GM12878 (cell line): ENCODE measurements around the gene FBXL14. TPM values are rescaled to one million over a fixed set of nuclear protein-coding genes. Genes with fewer than 3 reads are reported as not detected.

Experiments used
- ATAC-seq: fragments of 200-7000 bp; cut with Tn5 transposase; 3 replicates; pipeline ENCODE4 v1.9.1; 2020; ENCODE audit warnings: mild to moderate bottlenecking, moderate library complexity
- BruUV-seq: library from RNA; stranded (reverse); fragments of 400-500 nt; replicated peaks from 2 replicates; lab custom pipeline; 2021; lab: Mats Ljungman, UMichigan
- CTCF ChIA-PET: fragments of 300-600 bp; sonication (Branson Sonifier 250); formaldehyde crosslinking; extraction: SDS; loops from one replicate; lab custom pipeline; 2021; ENCODE audit warnings: inconsistent platforms; lab: Yijun Ruan, JAX
- POLR2A ChIA-PET: fragments of 350-600 bp; formaldehyde crosslinking; extraction: SDS; loops from one replicate; lab custom pipeline; 2021; ENCODE audit warnings: inconsistent platforms; lab: Charles Lee
- RAD21 ChIA-PET: fragments of 300-600 bp; sonication (Branson Sonifier 250); formaldehyde crosslinking; loops from one replicate; lab custom pipeline; 2023; ENCODE audit warnings: antibody characterized with exemption; ENCODE audit not compliant: unreplicated experiment; lab: Charles Lee
- SMC1A ChIA-PET: fragments of 300-600 bp; sonication (Branson Sonifier 250); formaldehyde crosslinking; loops from one replicate; lab custom pipeline; 2023; ENCODE audit not compliant: unreplicated experiment, uncharacterized antibody; lab: Charles Lee
- DNase-seq: peaks from one replicate; pipeline ENCODE4 v3.0.0-alpha.2; 2011; ENCODE audit warnings: low read depth, low spot score
- FAIRE-seq: peaks from 3 replicates; lab custom pipeline; 2011; peaks lifted over from hg19 to GRCh38; lab: Jason Lieb, UNC
- H2AFZ ChIP-seq: 2 replicates; pipeline ENCODE4 v1.6.0; 2011; ENCODE audit warnings: low read depth, low read length, control low read depth; ENCODE audit not compliant: control insufficient read depth
- H3K27ac ChIP-seq: 2 replicates; pipeline ENCODE4 v1.5.1; 2011; ENCODE audit warnings: control low read depth; ENCODE audit not compliant: control insufficient read depth, insufficient read depth
- H3K27me3 ChIP-seq, 2 experiments: replicated peaks in 1 of 2; 2 replicates each; pipeline versions ENCODE4 v1.6.0 to v1.6.1; 2011; ENCODE audit warnings: low read length in 1 of 2; ENCODE audit not compliant: control insufficient read depth in 2 of 2, insufficient read depth in 2 of 2
- H3K36me3 ChIP-seq, 2 experiments: 2 replicates each; pipeline ENCODE4 v1.5.1; 2011; ENCODE audit warnings: low read length in 1 of 2; ENCODE audit not compliant: control insufficient read depth in 2 of 2, insufficient read depth in 2 of 2
- H3K4me1 ChIP-seq: 2 replicates; pipeline ENCODE4 v1.6.1; 2011; ENCODE audit warnings: mild to moderate bottlenecking, low read length, moderate library complexity, mixed read lengths; ENCODE audit not compliant: control insufficient read depth, insufficient read depth
- H3K4me2 ChIP-seq: 2 replicates; pipeline ENCODE4 v1.6.0; 2011; ENCODE audit warnings: control low read depth; ENCODE audit not compliant: control insufficient read depth, insufficient read depth
- H3K4me3 ChIP-seq: fragments of 200-600 bp; sonication (generic); 2 replicates; pipeline ENCODE4 v1.5.1; 2016
- H3K79me2 ChIP-seq: 2 replicates; pipeline ENCODE4 v1.6.0; 2011; ENCODE audit warnings: low read length; ENCODE audit not compliant: control insufficient read depth, insufficient read depth
- H3K9ac ChIP-seq: 2 replicates; pipeline ENCODE4 v1.8.0; 2011; ENCODE audit warnings: low read length, control low read depth, mixed read lengths; ENCODE audit not compliant: control insufficient read depth, insufficient read depth
- H3K9me3 ChIP-seq: replicated peaks from 3 replicates; pipeline ENCODE4 v1.5.1; 2011; ENCODE audit warnings: mild to moderate bottlenecking, low read length; ENCODE audit not compliant: control insufficient read depth, insufficient read depth
- H4K20me1 ChIP-seq: 2 replicates; pipeline ENCODE4 v1.6.0; 2011; ENCODE audit not compliant: control insufficient read depth, insufficient read depth
- BACH1 ChIP-seq: fragments of 450-650 bp; IDR thresholded peaks from 2 replicates; pipeline ENCODE4 v1.6.1; 2017; ENCODE audit warnings: mild to moderate bottlenecking, borderline replicate concordance
- CREB1 ChIP-seq: IDR thresholded peaks from 2 replicates; pipeline ENCODE4 v1.6.1; 2012; ENCODE audit warnings: low read depth, mild to moderate bottlenecking, inconsistent platforms
- EED ChIP-seq: sonication (generic); IDR thresholded peaks from 2 replicates; pipeline ENCODE4 v1.6.1; 2016; ENCODE audit warnings: antibody characterized with exemption, low read depth
- GATAD2B ChIP-seq: fragments of 450-650 bp; conservative IDR thresholded peaks from 2 replicates; pipeline ENCODE4 v1.6.1; 2017; ENCODE audit warnings: low read depth, mild to moderate bottlenecking, moderate library complexity
- IKZF1 ChIP-seq: fragments of 450-650 bp; conservative IDR thresholded peaks from 2 replicates; pipeline ENCODE4 v1.6.1; 2017; ENCODE audit warnings: antibody characterized with exemption, mild to moderate bottlenecking
- JUNB ChIP-seq: IDR thresholded peaks from 2 replicates; pipeline ENCODE4 v1.6.1; 2016; ENCODE audit warnings: antibody characterized with exemption, mild to moderate bottlenecking
- JUND ChIP-seq: IDR thresholded peaks from 2 replicates; pipeline ENCODE4 v1.6.1; 2012; ENCODE audit warnings: low read depth, mild to moderate bottlenecking, low read length, improper control_type of control experiment, moderate library complexity
- MEF2A ChIP-seq: IDR thresholded peaks from 2 replicates; pipeline ENCODE4 v1.6.1; 2011; ENCODE audit warnings: low read depth, mild to moderate bottlenecking, low read length, moderate library complexity; ENCODE audit not compliant: insufficient read depth
- MEF2B ChIP-seq: fragments of 450-650 bp; IDR thresholded peaks from 2 replicates; pipeline ENCODE4 v1.6.1; 2018; ENCODE audit warnings: mild to moderate bottlenecking, moderate library complexity; ENCODE audit not compliant: partially characterized antibody, poor library complexity, severe bottlenecking
- MLLT1 ChIP-seq: fragments of 450-650 bp; IDR thresholded peaks from 2 replicates; pipeline ENCODE4 v1.6.1; 2016; ENCODE audit warnings: mild to moderate bottlenecking
- NBN ChIP-seq: fragments of 450-650 bp; IDR thresholded peaks from 2 replicates; pipeline ENCODE4 v1.6.1; 2016
- RELB ChIP-seq: fragments of 450-650 bp; IDR thresholded peaks from 2 replicates; pipeline ENCODE4 v1.6.1; 2017; ENCODE audit warnings: low read depth, mild to moderate bottlenecking, moderate library complexity
- RUNX3 ChIP-seq: IDR thresholded peaks from 2 replicates; pipeline ENCODE4 v1.6.1; 2012; ENCODE audit warnings: low read length, inconsistent platforms
- SKIL ChIP-seq: fragments of 450-650 bp; IDR thresholded peaks from 2 replicates; pipeline ENCODE4 v1.6.1; 2017; ENCODE audit warnings: mild to moderate bottlenecking, low read depth, inconsistent platforms; ENCODE audit not compliant: poor library complexity, severe bottlenecking
- SREBF1 ChIP-seq: IDR thresholded peaks from 2 replicates; pipeline ENCODE4 v1.6.1; 2012; ENCODE audit warnings: mild to moderate bottlenecking, low read length
- WGBS: methylation state at CpG from one replicate; pipeline ENCODE4 v1.1.6; 2016; ENCODE audit warnings: low lambda C conversion rate; ENCODE audit not compliant: insufficient replicate concordance, insufficient coverage; ENCODE audit errors: missing lambda C conversion rate; 5-methylcytosine and 5-hydroxymethylcytosine counted together
- in situ Hi-C: fragments of 300-500 bp; cut with MboI; formaldehyde crosslinking; loops from 9 replicates; pipeline ENCODE4 v1.14.3; 2018; ENCODE audit warnings: mixed read lengths
- intact Hi-C: fragments of 100-400 bp; cut with micrococcal nuclease; formaldehyde crosslinking; loops from one replicate; pipeline ENCODE4 v1.14.2; 2022; ENCODE audit not compliant: unreplicated experiment
- polyA plus RNA-seq, 11 experiments: library from polyadenylated mRNA; depleted of rRNA in 4 of 11; unstranded in 6 of 11; stranded (reverse) in 5 of 11; fragments of >200 nt; fragmentation: Nextera tagmentation in 4 of 11; fragmentation: Illumina TruSeq in 1 of 11; extraction: Ambion mirVana in 4 of 11; extraction: Trizol in 1 of 11; gene quantifications; 1 replicate in 1 of 11; 2 replicates in 10 of 11; pipeline versions ENCODE4 v1.2.1 to v1.2.3, GENCODE V29; 2011 to 2016; ENCODE audit warnings: inconsistent platforms in 2 of 11, missing spikeins in 2 of 11, low read depth in 1 of 11
- total RNA-seq, 4 experiments: library from RNA; depleted of rRNA in 3 of 4; stranded (reverse); fragments of >200 nt in 3 of 4; fragmentation: Illumina TruSeq in 1 of 4; extraction: Trizol in 1 of 4; gene quantifications; 2 replicates each; pipeline versions ENCODE4 v1.2.1 to v1.2.3, GENCODE V29; 2013 to 2021

Gene FBXL14
- total and polyA plus RNA-seq, 10 of the 15 experiments (the other 5 are each of a cell fraction or from before 2014, with no cell fraction given) = 0.44 to 19.0 (median 2.9) TPM

GRCh38 chr12:1531654-1532374 lies 62.6 kb downstream of the FBXL14 start:
- CTCF ChIA-PET = interaction anchor here (0.7 to 5.4 kb wide), 13 partner anchors 10 to 413 kb away, joined by 3 to 55 read pairs (median 5); no protein-coding TSS in a partner anchor
- intact Hi-C loops = loop anchor here (2.0 to 5.0 kb wide), 3 partner anchors 51 to 415 kb away; no protein-coding TSS in a partner anchor
- peak; percentile 10; the same call in 1 of the 2 replicates for TF ChIP-seq RELB
- peak; percentile 78 for TF ChIP-seq RUNX3
- TF ChIP-seq SREBF1 = no peak
- TF ChIP-seq GATAD2B = no peak
- TF ChIP-seq JUNB = peak; percentile 52
- TF ChIP-seq SKIL = peak; percentile 24
- TF ChIP-seq IKZF1 = peak; percentile 21; the same call in 1 of the 2 replicates
- no peak for TF ChIP-seq BACH1
- 0 out of 2 replicates have a peak, but pooled peaks have one; percentile 12 for TF ChIP-seq NBN
- TF ChIP-seq MEF2A = peak; percentile 76; the same call in 1 of the 2 replicates
- TF ChIP-seq EED = peak; percentile 58; the same call in 1 of the 2 replicates
- no peak for TF ChIP-seq CREB1
- TF ChIP-seq MLLT1 = peak; percentile 41; the same call in 1 of the 2 replicates
- TF ChIP-seq MEF2B = peak; percentile 51
- TF ChIP-seq JUND = no peak

More at GRCh38 chr12:1531654-1532374, 62.6 kb downstream of the FBXL14 start:
- H2AFZ ChIP-seq = peak overlapping the region; percentile 21
- peak; percentile 41 for FAIRE-seq
- SMC1A ChIA-PET = interaction anchor here (1.0 to 6.3 kb wide), 9 partner anchors 14 to 415 kb away, joined by 3 to 56 read pairs (median 14); no protein-coding TSS in a partner anchor
- peak; percentile 57 for DNase-seq
- H3K4me3 ChIP-seq = peak overlapping the region; percentile 66
- peaks cover 37% of the 10 kb centered on the region for H3K79me2 ChIP-seq
- peak overlapping the region; percentile 100 for H3K4me2 ChIP-seq
- BruUV-seq = no TSS peak
- peak; percentile 11 for ATAC-seq
- no peaks in the 10 kb centered on the region for H3K36me3 ChIP-seq
- H4K20me1 ChIP-seq = no peaks in the 10 kb centered on the region
- RAD21 ChIA-PET = interaction anchor here (0.6 to 6.3 kb wide), 7 partner anchors 22 to 413 kb away, joined by 3 to 55 read pairs (median 6); no protein-coding TSS in a partner anchor
- peak overlapping the region; percentile 50; the same call in 1 of the 2 replicates for H3K27ac ChIP-seq
- peak overlapping the region; percentile 66 for H3K9ac ChIP-seq
- peaks cover 37% of the 10 kb centered on the region for H3K4me1 ChIP-seq
- H3K27me3 ChIP-seq = peaks cover 0 to 5% of the 10 kb centered on the region in 2 experiments; a peak in 1 of 4 replicates
- POLR2A ChIA-PET = interaction anchor here (0.8 to 4.7 kb wide), 3 partner anchors 22 to 51 kb away, joined by 3 to 43 read pairs (median 3); no protein-coding TSS in a partner anchor
- in situ Hi-C loops = no loop called here
- H3K9me3 ChIP-seq = no peaks in the 10 kb centered on the region
- 4% methylated on average over 26 of the region's 26 CpGs for WGBS
